LHCN-M2 (cell line): ENCODE measurements around the gene TSPAN18. TPM values are rescaled to one million over a fixed set of nuclear protein-coding genes. Genes with fewer than 3 reads are reported as not detected.

ENCODE experiments used
- DNase-seq: peaks from one replicate; pipeline ENCODE4 v3.0.0-alpha.2; 2012; ENCODE audit warnings: low read depth
- total RNA-seq: library from RNA; depleted of rRNA; stranded (reverse); fragments of >200 nt; gene quantifications from 2 replicates; pipeline ENCODE4 v1.2.3, GENCODE V29; 2014

The TSPAN18 gene
- total RNA-seq, 1 experiment from 2014 or later: not detected

DNA sequence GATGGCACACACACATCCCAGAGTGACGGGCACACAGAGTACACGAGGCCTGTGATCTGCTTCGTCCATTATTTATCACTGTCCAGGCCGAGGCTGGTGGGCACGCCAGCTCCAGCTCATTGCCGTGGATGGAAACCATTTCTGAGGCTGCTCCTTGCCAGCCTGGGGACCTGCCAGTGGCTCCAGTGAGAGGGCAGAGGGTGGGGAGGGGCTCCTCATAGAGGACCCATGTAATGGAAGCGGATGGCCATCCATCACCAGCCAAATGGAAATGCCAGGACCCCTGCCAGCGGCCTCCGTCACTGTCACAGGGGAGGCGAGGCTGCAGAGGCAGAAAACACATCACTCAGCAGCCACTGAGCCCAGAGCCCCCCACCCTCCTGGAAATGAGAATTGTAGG lies 188.2 kb downstream of the TSPAN18 start:
- DNase-seq: no peak

DNA sequence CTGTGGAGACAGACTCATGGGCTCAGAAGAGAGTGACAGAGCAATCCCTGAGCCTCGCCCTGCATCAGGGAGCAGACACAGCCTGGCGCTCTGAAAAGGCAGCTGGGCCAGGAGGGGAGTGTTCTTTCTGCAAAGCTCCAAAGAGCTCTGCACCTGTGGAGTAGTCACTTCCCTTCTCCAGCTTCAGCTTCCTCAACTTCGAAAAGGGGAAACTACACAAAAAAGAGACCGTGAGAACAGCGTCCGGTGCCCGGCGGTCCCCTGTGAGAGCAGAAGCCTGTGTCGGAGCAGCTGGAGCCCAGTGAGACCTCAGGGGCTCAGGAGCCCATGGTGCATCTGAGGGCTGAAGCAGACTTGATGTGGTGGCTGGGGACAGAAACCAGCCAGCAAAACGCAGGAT lies 188.9 kb downstream of the TSPAN18 start:
- no peak for DNase-seq

DNA sequence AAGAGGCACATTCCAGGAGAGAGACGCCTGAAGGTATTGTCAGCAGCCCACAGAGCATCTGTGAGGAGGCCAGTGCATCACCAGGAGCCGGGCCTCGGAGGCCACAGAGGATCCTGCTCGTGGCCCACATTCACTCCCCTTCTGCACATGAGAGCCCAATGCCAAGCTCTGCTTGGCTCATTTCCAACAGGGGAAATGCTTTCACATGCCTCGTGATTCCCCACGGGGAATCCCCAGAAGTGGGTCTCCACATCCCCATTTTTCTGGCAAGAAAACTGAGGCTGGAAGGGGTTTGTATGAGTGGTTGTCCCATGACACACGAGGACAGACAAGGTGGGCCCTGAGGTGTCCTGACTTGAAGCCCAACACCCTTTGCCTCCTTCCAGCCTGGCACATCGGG lies 189.6 kb downstream of the TSPAN18 start:
- DNase-seq: no peak

DNA sequence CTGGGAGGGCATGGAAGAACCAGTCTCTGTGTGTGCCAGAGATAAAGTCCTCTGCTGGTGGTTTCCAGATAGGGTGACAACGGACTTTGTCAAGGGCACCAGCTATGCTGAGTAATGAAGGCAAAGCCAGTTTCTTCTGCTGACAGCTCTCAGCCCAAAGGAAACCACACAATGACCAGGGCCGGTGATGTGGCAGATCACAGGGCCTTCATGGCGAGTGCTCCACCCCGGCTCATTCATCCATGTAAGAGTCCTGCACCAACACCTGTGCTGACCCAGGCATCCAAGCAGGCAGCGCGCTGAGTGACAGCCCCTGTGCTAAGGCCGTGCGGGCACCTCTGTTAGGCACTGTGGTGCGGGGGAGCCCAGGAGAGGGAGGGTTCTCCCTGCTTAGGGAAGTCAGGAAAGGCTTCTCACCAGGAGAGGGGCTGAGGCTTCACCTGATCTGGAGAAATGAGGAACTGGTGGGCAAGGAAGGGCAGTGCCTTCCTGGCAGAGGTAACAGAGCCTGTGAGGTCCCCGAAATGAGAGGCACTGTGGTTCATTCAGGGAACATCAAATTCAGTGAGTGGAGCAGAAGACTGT lies 190.1 kb downstream of the TSPAN18 start:
- DNase-seq: no peak

DNA sequence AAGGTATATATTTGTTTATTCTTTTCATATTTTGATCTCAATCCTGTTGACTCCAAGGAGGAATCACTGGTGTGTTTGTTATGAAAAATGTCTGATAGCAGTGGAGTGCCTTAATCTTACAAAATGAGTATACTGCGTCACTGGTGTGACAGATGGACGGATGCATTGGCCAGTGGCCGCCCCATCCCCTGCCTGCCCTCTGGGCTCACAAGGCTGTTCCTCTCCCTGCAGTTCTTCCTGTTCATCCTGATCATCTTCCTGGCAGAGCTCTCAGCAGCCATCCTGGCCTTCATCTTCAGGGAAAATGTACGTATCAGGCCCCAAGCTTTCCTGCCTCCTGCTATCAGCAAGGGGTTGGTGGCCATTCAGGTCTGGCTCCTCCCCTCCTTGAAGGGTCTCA lies 191.0 kb downstream of the TSPAN18 start:
- DNase-seq: no peak

DNA sequence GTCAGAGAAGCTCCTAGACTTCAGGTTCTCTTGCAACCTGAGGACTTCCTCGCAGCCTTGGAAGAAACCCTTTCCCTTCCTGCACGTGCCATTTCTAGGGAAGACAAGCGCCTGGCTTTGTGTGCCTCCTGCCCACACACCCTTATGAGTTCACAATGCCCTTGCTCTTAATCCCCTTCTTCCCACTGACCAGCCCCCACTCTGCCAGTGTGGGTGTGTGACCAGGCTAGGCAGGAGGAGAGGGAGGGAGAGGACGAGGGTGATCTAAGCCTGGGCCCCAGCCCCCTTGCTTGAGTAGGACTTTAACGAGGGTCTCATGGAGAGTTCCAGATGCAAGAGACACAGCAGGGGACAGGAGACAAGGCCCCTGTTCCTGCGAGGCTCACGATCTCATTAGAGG lies 193.7 kb downstream of the TSPAN18 start:
- no peak for DNase-seq

DNA sequence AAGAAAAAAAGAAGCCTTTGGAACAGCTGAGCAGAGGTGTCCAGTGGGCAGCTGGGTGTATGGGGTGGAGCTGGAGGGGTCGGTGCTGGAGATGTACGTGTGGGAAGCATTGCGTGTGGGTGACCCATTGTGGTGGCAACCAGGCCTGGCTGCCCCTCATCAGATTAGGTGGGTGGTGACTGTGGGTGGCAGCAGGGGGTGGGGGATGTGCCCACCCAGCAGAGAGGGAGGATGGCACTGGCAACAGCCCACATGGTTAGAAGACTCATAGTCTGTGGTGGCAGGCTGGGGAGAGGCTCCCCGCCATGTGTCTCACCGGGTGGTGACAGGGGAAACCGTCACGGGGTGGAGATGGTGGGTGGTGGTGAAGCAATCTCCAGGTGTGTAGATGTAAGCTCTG lies 196.4 kb downstream of the TSPAN18 start:
- no peak for DNase-seq

DNA sequence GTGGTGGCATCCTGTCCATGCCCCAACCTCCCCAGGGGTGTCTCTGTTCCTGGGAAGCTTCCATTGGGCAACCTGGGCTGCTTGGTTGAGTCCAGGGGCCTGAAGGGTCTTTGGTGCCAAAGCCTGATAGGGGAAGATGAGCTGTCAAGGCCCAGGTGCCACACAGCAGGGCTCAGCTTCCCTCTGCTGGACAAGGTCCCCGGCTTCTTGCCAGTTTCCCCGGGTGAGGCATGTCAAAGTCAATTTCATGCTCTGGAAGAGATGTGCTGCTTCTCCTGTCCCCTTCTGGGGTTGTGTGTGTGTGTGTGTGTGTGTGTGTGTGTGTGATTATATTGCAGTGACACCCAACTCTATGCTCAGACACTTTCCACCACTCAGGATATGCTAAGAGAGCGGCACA lies 197.0 kb downstream of the TSPAN18 start:
- no peak for DNase-seq

DNA sequence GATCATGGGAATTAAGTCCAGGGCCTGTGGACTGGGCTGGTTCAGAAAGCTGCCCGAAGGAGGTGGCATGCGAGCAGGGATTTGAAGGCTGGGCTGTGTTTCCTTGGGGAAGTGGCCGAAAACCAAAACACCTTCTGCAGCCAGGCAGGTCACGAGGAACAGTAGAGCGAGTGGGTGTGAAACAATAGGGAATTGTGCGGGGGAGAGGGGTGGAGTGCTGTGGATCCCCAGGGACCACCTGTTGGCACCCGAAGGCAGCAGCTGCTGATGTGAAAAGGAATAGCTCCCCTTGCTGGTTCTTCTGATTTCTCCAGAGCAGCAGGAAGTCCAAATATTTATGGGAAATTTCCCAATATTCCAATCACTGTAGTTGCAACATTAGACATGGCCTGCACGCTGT lies 199.3 kb downstream of the TSPAN18 start:
- no peak for DNase-seq

DNA sequence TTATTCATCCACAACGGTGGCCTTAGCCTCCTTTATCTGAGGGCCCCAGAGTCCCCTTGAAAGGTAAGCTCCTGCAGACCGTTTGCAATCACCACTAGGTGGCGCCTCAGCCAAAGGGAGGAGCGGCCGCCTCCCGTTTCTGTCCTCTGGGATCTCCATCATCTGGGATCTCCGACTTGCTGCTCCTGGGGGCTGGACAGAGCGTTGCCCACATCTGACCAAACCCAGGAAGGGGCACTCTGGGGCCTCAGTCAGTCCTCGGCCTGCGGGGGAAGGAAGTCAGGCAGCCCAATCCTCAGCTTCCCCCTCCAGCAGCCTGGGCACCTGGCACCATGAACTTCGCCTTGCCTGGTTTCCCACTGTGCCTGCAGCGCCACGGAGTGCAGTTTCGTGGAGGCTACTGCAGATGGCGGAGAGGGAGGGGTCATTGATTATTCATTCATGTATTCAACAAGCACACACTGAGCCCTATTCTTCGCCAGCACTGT lies 200.5 kb downstream of the TSPAN18 start:
- DNase-seq: peak; percentile 58

DNA sequence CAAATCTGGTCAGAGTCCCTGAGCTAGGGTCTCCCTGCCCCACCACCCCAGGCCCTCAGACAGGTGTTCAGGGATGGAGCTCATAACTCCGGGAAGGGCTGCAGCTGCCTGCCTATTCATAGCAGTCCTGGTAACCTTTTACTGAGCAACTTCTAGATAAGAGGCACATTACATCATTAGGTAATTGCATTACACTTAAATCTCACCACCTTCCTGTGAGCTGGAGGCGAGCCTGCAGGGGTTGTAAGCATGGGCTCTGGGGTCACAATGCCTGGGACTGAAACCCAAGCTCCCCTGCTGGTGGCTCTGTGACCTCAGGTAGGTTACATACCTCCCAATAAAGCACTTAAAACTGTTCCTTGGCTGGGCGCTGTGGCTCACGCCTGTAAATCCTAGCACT lies 201.4 kb downstream of the TSPAN18 start:
- DNase-seq: no peak

DNA sequence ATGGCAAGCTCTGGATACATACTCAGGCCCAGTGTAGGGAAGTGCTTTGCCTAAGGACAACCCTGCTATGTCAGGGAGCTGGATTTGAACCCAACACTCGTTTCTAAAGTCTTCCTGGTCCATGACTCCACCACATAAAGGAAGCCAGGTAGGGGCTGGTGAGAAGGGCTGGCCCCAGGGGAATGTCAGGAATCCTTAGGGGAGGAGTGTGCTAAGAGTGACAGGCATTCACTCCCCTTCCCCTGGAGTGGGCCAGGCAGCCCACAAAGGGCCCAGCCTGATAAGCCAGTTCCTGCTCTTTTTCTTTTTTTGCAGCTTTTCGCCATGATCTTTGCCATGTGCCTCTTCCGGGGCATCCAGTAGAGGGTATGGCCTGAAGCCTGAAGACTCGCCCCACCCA lies 202.1 kb downstream of the TSPAN18 start:
- DNase-seq: no peak

DNA sequence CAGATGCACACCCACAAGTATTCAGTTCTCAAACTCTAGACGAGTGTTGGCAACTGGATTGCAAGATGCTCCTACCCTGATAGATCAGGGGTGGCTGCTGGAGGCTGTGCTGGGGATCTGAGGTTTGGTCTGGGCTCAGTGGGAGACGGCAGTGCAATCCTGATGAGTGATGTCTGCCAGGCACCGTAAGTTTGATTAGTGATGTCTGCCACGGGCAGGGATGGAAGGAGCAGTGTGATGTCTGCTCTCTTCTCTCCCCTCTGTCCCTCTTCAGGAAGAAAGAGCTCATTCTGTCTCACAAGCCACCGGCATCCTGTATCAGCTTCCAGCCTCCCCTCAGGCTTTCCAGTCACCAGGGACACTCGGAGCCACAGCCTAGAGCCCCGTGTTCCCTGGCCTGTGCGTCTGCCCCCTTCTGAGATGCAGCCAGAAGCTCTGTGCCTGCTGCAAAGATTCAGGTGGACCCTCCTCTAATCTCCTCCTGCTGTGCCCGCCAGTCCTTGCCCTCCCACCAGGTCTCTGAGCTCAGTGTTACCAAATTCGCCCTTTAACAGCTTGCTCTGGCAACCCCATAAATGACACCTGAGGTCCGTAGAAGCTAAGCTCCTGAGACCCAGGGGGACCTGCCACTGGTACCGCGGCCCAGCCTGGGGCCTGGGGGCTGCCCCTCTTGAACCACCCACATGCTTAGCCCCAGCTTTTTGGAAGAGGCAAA lies 204.0 kb downstream of the TSPAN18 start:
- peak; percentile 10 for DNase-seq

DNA sequence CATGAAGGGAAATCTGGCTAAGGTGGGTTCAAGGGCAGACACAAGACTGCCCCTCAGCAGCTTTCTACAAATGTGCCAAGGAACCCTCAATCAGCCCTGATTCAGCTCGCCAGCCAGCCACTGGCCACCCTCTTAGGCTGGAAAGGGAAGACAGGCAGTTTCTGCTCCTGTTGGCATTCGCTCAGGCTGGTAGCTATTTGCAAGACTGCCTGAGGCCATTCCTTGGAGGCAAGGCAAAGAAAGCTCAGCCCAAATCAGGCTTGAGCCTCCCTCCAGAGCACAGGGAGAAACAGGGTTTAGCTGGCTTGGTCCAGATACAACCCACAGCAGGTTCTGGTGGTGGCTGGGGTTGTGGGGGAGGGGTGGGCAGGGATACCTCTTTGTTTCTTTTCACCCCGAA lies 204.7 kb downstream of the TSPAN18 start:
- DNase-seq: no peak

DNA sequence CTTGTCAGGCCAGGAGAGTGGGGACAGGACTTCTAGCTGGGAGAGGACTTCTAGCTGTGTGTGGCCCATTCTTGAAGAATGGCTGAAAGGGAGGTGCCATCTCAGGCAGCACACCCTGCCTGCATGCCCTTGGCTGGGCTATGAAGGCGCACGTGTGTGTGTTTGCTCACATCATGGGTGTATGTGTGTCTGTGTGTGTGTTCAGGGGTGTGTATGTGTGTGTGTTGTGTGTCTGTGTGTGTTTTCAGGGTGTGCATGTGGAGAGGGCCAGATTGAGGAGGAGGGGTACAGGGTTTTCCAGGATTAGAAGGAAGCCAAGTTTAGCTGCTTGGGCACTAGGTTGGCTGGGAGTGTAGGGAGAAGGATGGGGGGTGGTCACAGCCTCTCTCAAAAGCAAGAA lies 207.3 kb downstream of the TSPAN18 start:
- no peak for DNase-seq

DNA sequence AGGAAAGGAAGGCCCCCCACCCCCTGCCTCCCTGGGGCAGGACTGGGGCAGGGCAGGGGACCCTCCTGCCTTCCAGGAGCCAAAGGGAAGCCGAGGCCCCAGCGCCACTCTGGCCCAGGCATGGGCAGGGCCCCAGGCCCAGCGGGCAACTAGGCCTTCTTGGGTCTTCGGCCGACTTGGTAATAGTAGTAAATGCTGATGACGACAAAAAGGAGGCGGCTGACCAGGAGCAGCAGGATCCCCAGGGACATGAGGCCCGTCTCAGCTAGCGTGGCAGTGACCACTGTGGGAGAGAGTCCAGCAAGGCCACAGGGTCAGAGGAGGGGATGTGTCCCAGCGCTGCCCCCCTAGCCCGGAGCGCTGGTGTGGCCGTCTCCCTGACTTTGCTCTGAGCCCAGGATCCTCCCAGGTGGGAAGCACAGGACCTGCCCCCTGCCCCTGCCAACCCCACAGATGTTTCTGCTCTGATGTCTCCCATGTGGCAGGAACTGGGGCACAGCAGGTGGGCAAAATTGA lies 208.0 kb downstream of the TSPAN18 start:
- no peak for DNase-seq

DNA sequence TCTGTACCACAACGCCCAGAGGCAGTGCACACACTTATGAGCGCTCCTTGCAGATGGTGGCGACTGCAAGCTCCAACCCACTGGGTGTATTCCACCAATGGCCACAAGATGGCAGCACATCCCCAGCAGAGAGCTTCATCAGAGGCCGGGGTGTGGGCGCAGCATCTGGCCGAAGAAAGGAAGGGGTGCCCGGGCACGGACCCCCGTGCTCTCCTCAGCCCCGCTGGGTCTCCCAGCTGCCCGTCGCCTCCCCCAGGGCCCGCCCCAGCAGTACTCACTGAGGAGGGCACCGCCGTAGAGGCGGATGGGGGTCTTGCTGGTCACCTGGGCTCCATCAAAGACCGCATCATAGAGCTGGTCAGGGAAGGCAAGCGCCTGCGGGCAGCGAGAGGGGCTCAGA lies 209.8 kb downstream of the TSPAN18 start:
- peak; percentile 66 for DNase-seq

DNA sequence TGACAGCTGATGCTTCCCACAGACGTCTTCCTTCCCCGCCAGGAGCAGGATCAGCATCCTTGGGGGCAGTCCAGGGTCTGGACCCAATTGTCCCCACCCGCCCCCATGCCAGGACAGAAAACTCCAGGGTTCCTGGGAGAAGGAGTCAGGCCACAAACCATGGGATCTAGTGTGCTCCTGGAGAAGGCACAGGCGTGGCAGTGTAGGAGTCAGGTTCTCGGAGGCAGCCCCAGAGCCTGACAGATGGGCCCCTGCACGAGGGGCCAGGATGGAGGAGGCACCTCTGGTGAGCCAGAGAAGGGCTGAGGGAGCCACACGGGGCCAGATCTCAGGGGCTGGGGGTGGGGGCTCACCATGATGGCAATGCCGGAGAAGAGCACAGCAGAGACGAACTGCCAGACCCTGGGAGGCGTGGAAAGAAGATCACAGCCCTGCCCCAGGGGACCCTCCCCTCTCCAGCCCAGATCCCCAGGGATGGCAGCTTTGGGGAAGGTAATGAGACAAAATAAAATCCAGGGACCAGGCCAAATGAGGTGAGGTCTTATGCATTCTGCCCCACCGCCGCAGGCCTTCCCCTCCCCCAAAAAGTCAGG lies 210.3 kb downstream of the TSPAN18 start:
- no peak for DNase-seq

DNA sequence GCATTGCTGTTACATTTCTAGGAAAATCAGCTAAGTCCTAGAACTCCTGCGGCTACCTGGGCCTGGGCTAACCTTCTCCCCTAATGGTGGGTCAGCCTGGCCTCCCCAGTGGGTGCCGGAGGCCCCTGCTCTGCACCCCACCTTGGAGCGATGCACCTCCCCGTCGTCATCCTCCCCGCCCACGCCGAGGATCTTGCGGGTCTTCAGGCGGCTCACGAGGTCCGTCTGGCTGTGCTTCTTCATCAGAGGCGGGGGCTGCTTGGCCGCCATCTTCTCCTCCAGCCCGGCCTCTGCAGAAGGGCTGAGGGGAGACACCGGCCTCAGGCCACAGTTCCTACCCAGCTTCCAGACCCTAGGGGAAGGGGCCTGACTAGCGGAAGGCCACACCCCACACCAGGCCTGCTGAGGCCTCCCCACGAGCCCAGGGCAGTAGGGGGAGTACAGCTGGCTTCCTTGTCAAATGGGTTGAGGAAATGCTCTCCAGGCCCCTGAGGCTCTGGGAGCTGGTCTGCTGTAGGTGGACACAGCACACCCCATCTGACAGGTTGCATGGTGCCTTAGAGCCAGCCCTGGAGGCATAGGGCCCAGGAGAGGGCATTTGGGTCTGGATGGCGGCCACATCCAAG lies 211.4 kb downstream of the TSPAN18 start:
- no peak for DNase-seq

DNA sequence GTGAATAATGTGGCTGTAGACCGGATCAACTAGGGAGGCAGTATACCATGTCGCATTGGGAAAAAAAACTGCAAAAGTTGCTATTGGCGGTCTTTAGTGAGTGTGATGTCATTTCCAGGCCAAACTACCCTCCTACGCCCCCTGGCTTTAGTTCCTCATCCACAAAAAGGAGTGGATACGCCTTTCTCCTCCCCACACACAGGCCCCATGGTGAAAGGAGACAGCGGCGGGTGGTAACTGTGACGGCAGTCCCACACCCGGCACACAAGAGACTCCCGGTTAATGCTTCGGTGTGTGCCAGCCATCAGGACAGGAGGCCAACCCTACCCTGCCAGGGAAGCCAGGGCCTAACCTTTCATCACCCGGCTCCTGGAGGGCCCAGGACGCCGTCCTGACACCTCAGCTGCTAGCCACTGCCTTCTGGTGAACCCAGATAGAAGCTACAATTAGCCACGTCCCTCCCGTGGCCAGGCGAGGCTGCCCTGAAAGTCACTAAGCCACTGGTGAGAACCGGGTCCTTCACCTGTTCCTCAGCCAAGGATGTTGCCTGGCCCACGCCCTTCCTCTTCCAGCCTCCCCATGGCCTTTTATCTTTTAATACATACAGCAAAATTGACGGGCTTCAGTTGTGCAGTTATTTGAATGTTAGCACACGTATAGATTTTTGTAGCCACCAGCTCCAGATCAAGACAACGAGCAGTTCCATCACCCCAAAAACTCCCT lies 213.1 kb downstream of the TSPAN18 start:
- no peak for DNase-seq

DNA sequence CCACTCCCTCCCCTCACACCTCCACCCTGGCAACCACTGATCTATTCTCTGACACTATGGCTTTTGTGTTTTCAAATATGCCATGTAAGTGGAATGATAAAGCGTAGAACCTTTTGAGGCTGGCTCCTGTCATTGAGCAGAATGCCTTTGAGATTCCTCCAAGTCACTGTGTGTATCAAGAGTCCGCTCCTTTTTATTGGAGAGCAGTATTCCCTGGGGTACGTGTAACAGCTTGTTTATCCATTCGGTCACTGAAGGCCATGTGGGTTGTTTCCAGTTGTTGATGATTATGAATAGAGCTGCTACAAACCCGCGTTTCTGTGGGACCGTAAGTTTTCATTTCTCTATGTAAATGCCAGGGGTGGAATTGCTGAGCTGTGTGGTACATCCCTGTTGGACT lies 213.6 kb downstream of the TSPAN18 start:
- no peak for DNase-seq

DNA sequence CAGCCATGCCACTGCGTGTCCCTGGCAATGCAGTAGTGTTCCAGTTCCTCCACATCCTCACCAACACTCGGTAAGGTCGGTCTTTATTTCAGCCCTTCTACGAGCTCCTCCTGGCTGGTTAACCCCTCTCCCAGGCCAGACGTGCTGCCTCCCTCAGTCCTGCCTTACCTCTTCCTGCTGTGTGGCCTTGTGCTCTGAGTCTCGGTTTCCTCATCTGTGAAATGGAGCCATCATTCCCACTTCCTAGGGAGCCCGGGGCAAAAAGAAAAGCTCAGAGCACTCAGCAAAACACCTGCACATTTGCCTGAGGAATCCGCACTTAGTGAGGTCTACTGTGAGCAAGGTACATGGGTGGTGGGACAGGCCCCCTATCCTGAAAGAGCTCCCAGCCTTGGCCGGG lies 214.1 kb downstream of the TSPAN18 start:
- no peak for DNase-seq
